NCI-H187 treated with DMSO at 0.1 percent for 48 hours (cell line): Measurements from ENCODE around the gene ZNF784.
"Not testable (repeated sequence)": the region's sequence is repeated elsewhere in the genome, so short reads cannot be mapped to it uniquely, and the experiment has no call there.

Source experiments
- DNase-seq: peaks from one replicate; lab custom pipeline; 2025; lab: John Stamatoyannopoulos, UW

Gene ZNF784

GRCh38 chr19:55582284-55582683 lies 42.1 kb downstream of the ZNF784 start:
- DNase-seq, result not testable (repeated sequence)

GRCh38 chr19:55581823-55582223 lies 42.5 kb downstream of the ZNF784 start:
- DNase-seq, result no peak

GRCh38 chr19:55581145-55581822 lies 43.1 kb downstream of the ZNF784 start:
- no peak for DNase-seq

DNA sequence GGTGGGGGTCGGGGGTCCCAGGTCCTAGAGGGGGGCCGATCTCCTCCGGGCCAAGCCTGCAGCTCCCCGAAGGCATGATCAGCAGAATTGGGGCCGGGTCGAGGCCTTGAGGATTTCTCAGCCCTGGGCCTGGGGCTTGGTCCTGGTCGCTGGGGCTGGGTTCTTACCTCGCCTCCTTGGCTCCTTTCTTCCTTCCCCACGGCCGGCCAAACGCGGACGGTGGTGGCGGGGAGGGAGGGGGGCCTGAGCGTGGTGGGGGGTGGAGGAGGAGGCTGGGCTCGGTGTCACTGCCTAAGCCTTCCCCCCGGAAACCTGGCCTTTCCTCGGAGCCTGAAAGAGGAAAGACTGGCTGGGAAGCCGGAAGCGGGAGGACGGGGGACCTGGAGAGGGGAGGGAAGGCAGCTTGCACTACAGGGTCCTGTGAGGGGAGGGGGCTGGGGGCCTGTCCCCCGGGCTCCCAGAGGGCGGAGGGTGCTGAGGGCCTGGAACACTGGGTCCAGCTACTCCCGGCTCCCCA lies 43.7 kb downstream of the ZNF784 start, which contains the start of gene ZNF579:
Gene ZNF579, minus strand, starts transcription at position 221 of the 517 bp plus-strand sequence. CDS start 1,209 bp downstream, outside the sequence.
- peak; percentile 63 for DNase-seq

GRCh38 chr19:55579766-55580621 lies 44.4 kb downstream of the ZNF784 start:
- no peak for DNase-seq

- DNase-seq, result no peak
Measured at GRCh38 chr19:55578761-55579747, 45.3 kb downstream of the ZNF784 start.

DNA sequence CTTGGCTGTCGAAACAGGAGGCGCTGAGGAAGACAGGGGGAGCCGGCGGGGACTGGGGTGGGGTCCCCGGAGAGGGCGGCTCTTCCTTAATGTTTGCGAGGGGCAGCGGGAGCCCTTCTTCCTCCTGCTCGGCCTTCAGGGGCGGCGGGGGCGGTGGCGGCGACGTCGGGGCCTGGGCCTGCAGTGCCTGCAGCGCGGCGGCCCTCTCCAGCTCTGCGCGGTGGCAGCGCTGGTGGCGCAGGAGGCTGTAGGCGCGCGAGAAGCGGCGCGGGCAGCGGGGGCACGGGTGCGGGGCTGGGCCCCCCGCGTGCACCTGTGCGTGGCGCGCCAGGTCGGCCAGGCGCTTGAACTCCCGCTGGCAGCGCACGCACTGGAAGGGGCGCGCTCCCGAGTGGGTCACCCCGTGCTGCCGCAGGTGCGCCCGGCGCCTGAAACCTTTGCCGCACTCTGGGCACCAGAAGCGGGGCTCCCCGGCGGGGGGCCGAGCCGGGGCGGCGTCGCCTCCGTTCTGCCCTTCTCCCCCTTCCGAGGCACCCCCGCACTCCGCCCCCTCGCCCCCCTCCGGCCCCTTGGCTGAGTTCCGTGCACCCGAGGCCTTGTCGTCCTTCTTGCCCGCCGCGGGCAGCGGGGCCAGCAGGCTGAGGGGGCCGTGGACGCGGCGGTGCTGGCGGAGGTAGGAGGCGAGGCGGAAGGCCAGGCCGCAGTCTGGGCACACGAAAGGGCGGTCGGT lies 46.2 kb downstream of the ZNF784 start:
- DNase-seq, result no peak

DNA sequence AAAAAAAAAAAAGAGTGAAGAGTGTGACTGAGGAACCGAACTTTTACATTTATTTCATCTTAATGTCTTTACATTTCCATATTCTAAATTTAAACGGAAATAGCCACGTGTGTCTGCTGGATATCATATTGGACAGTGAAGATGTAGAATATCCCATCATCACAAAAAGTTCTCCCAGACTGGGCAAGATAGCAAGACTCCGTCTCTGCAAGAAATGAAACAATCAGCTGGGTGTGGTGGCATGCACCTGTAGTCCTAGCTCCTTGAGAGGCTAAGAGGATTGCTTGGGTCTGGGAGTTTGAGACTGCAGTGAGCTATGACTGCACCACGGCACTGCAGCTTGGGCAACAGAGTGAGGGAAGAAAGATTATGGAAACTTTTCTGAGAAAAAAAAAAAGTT lies 47.6 kb downstream of the ZNF784 start:
- DNase-seq, result no peak

- not testable (repeated sequence) for DNase-seq
Measured at GRCh38 chr19:55573929-55574328, 50.4 kb downstream of the ZNF784 start.
